Measurements from ENCODE around the gene WDR47.
A peak's percentile ranks its signal among the peaks of the same experiment; 100 is the strongest.
"Not testable (repeated sequence)": the region's sequence is repeated elsewhere in the genome, so short reads cannot be mapped to it uniquely, and the experiment has no call there.

WDR47 gene

GRCh38 chr1:109011335-109011734, 30.6 kb downstream of the WDR47 start:
- DNase-seq (ENCODE audit: low read depth) = no peak
- no peak for TF ChIP-seq CTCF (conservative IDR thresholded peaks at IDR 0.05; ENCODE audit: low read length)
- no peak overlapping the region for H3K4me3 ChIP-seq (ENCODE audit: low read length)

- not testable (repeated sequence) for DNase-seq (ENCODE audit: low read depth); H3K4me3 ChIP-seq (ENCODE audit: low read length)
Measured at GRCh38 chr1:108996622-108997021, 45.3 kb downstream of the WDR47 start.

GRCh38 chr1:108983114-108983513, 58.8 kb downstream of the WDR47 start:
- no peak overlapping the region for H3K4me3 ChIP-seq (ENCODE audit: low read length)
- DNase-seq (ENCODE audit: low read depth) = no peak
- TF ChIP-seq CTCF (conservative IDR thresholded peaks at IDR 0.05; ENCODE audit: low read length) = no peak

GRCh38 chr1:108976658-108977057, 65.2 kb downstream of the WDR47 start:
- no peak for TF ChIP-seq CTCF (conservative IDR thresholded peaks at IDR 0.05; ENCODE audit: low read length)
- DNase-seq (ENCODE audit: low read depth) = no peak
- H3K4me3 ChIP-seq (ENCODE audit: low read length) = no peak overlapping the region

GRCh38 chr1:108972951-108973350, 69.0 kb downstream of the WDR47 start:
- no peak overlapping the region for H3K4me3 ChIP-seq (ENCODE audit: low read length)
- DNase-seq (ENCODE audit: low read depth) = no peak
- no peak for TF ChIP-seq CTCF (conservative IDR thresholded peaks at IDR 0.05; ENCODE audit: low read length)

- H3K4me3 ChIP-seq (ENCODE audit: low read length) = no peak overlapping the region
- DNase-seq (ENCODE audit: low read depth) = no peak
- no peak for TF ChIP-seq CTCF (conservative IDR thresholded peaks at IDR 0.05; ENCODE audit: low read length)
Measured at GRCh38 chr1:108969346-108969745, 72.6 kb downstream of the WDR47 start.

- H3K4me3 ChIP-seq (ENCODE audit: low read length) = peak within 1 kb of the TSS; percentile 77
- peak; percentile 87 for DNase-seq (ENCODE audit: low read depth)
- TF ChIP-seq CTCF (conservative IDR thresholded peaks at IDR 0.05; ENCODE audit: low read length) = no peak
Measured at GRCh38 chr1:108963052-108963686, 78.7 kb downstream of the WDR47 start, which contains the start of gene CLCC1. CLCC1 (minus strand) TSS chr1:108963484; CDS start chr1:108950437, 13,047 bp downstream.

All from AG10803 (cell line).